Kidney (tissue), 11 donors: ENCODE results near the gene LRPAP1. TPM values are rescaled to one million over a fixed set of nuclear protein-coding genes. Genes with fewer than 3 reads are reported as not detected.
"Not testable (repeated sequence)": the region's sequence is repeated elsewhere in the genome, so short reads cannot be mapped to it uniquely, and the experiment has no call there.

ENCODE experiments used
- DNase-seq, 5 donors: peaks; one replicate each; pipeline ENCODE4 v3.0.0-alpha.2; 2013 to 2020
- FAIRE-seq: peaks from 2 replicates; lab custom pipeline; 2012; peaks lifted over from hg19 to GRCh38; lab: Jason Lieb, UNC
- H3K27ac ChIP-seq, 2 donors: one replicate each; pipeline ENCODE4 v1.7.0; 2013; ENCODE audit warnings: low read depth in 2 of 2, low read length in 2 of 2, inconsistent platforms in 1 of 2
- H3K27me3 ChIP-seq: one replicate; pipeline ENCODE4 v1.7.1; 2013; ENCODE audit warnings: low read length, inconsistent platforms; ENCODE audit not compliant: control insufficient read depth, insufficient read depth
- H3K36me3 ChIP-seq, 3 donors: one replicate each; pipeline versions ENCODE4 v1.7.0 to v1.7.1; 2013; ENCODE audit warnings: low read length in 3 of 3, control low read depth in 1 of 3, inconsistent platforms in 1 of 3; ENCODE audit not compliant: insufficient read depth in 3 of 3, control insufficient read depth in 2 of 3
- H3K4me1 ChIP-seq, 3 donors: one replicate each; pipeline versions ENCODE4 v1.7.0 to v1.7.1; 2013; ENCODE audit warnings: low read length in 3 of 3, inconsistent platforms in 1 of 3, low read depth in 1 of 3; ENCODE audit not compliant: control insufficient read depth in 2 of 3, insufficient read depth in 2 of 3
- H3K4me3 ChIP-seq, 3 donors: one replicate each; pipeline versions ENCODE4 v1.7.0 to v1.8.1; 2013; ENCODE audit warnings: low read length in 3 of 3, control low read depth in 1 of 3, inconsistent platforms in 1 of 3
- H3K9ac ChIP-seq, 3 donors: one replicate each; pipeline versions ENCODE4 v1.7.0 to v1.7.1; 2013; ENCODE audit warnings: low read length in 3 of 3, control low read depth in 1 of 3, inconsistent platforms in 1 of 3
- H3K9me3 ChIP-seq, 3 donors: one replicate each; pipeline versions ENCODE4 v1.7.0 to v1.7.1; 2013; ENCODE audit warnings: low read length in 3 of 3, control low read depth in 1 of 3, inconsistent platforms in 1 of 3; ENCODE audit not compliant: control insufficient read depth in 2 of 3, insufficient read depth in 1 of 3
- intact Hi-C: fragments of 100-400 bp; cut with DNase I; formaldehyde crosslinking; loops from one replicate; pipeline ENCODE4 v1.11.1; 2022
- polyA plus RNA-seq: library from polyadenylated mRNA; stranded (reverse); fragments of 350-450 nt; fragmentation: Illumina TruSeq; extraction: RNeasy Lipid Tissue Mini Kit (QIAGEN cat#74804); gene quantifications from one replicate; pipeline ENCODE4 v1.2.3, GENCODE V29; 2014; ENCODE audit warnings: low read depth, low replicate concordance; ENCODE audit not compliant: insufficient read depth
- total RNA-seq: library from RNA; stranded (reverse); fragmentation: NEBNext Ultra II Directional; extraction: Animal tissue kit (Norgen Biotek cat#: 25700); gene quantifications from one replicate; pipeline ENCODE4 v1.2.1, GENCODE V29; 2021
- donor health status: control.
- donor health status: control.
- donor health status: DM: yes; HTN: yes; CAD: no.
- donor health status: Normal renal cell carcinoma (clear cell type).

Gene LRPAP1
- total and polyA plus RNA-seq, 2 donors from 2014 or later, result 204 to 373 TPM

GRCh38 chr4:3557676-3558513, 25.7 kb upstream of the LRPAP1 start:
- H3K27me3 ChIP-seq, H3K9ac ChIP-seq, H3K4me1 ChIP-seq, H3K27ac ChIP-seq, H3K36me3 ChIP-seq, H3K4me3 ChIP-seq, H3K9me3 ChIP-seq, intact Hi-C loops, FAIRE-seq: not testable (repeated sequence)
- DNase-seq, result peak in 1 of 5 donors; percentile 13

- H3K27ac ChIP-seq, H3K9me3 ChIP-seq, H3K9ac ChIP-seq, FAIRE-seq, H3K4me1 ChIP-seq, H3K27me3 ChIP-seq, H3K4me3 ChIP-seq, intact Hi-C loops, H3K36me3 ChIP-seq: not testable (repeated sequence)
- peak in 1 of 5 donors; percentile 31 for DNase-seq
Measured at GRCh38 chr4:3557088-3557492, 24.9 kb upstream of the LRPAP1 start.

GRCh38 chr4:3556244-3556867, 24.1 kb upstream of the LRPAP1 start:
- H3K36me3 ChIP-seq, H3K4me1 ChIP-seq, H3K9me3 ChIP-seq, H3K4me3 ChIP-seq, H3K27me3 ChIP-seq, FAIRE-seq, H3K27ac ChIP-seq, intact Hi-C loops, H3K9ac ChIP-seq: not testable (repeated sequence)
- peak in 2 of 5 donors; percentile 29 to 45 for DNase-seq

GRCh38 chr4:3555459-3556070, 23.3 kb upstream of the LRPAP1 start:
- peak in 2 of 5 donors; percentile 18 to 61 for DNase-seq
- H3K4me3 ChIP-seq, H3K27ac ChIP-seq, FAIRE-seq, intact Hi-C loops, H3K9me3 ChIP-seq, H3K27me3 ChIP-seq, H3K4me1 ChIP-seq, H3K36me3 ChIP-seq, H3K9ac ChIP-seq: not testable (repeated sequence)

- peak in 1 of 5 donors; percentile 46 for DNase-seq
Measured at GRCh38 chr4:3551366-3551765, 19.1 kb upstream of the LRPAP1 start.

GRCh38 chr4:3550792-3551325, 18.6 kb upstream of the LRPAP1 start:
- H3K27me3 ChIP-seq, FAIRE-seq, intact Hi-C loops, H3K4me3 ChIP-seq, H3K9ac ChIP-seq, H3K27ac ChIP-seq, H3K4me1 ChIP-seq, H3K36me3 ChIP-seq, H3K9me3 ChIP-seq: not testable (repeated sequence)
- DNase-seq, result peak in 2 of 5 donors; percentile 11 to 46

More at GRCh38 chr4:3551366-3551765, 19.1 kb upstream of the LRPAP1 start:
- H3K9ac ChIP-seq, H3K4me3 ChIP-seq, H3K36me3 ChIP-seq, intact Hi-C loops, H3K4me1 ChIP-seq, H3K9me3 ChIP-seq, H3K27me3 ChIP-seq, H3K27ac ChIP-seq, FAIRE-seq: not testable (repeated sequence)

- H3K4me1 ChIP-seq, FAIRE-seq, H3K27ac ChIP-seq, H3K36me3 ChIP-seq, H3K4me3 ChIP-seq, intact Hi-C loops, H3K9me3 ChIP-seq, H3K27me3 ChIP-seq, H3K9ac ChIP-seq: not testable (repeated sequence)
- peak in 2 of 5 donors; percentile 11 to 26 for DNase-seq
Measured at GRCh38 chr4:3550041-3550440, 17.8 kb upstream of the LRPAP1 start.

GRCh38 chr4:3549694-3550001, 17.4 kb upstream of the LRPAP1 start:
- H3K27me3 ChIP-seq, H3K4me3 ChIP-seq, H3K9ac ChIP-seq, FAIRE-seq, H3K36me3 ChIP-seq, H3K27ac ChIP-seq, intact Hi-C loops, H3K4me1 ChIP-seq, H3K9me3 ChIP-seq: not testable (repeated sequence)
- DNase-seq, result peak in 1 of 5 donors; percentile 37
